ENCODE results near the gene EYS.
"Not testable (repeated sequence)": the region's sequence is repeated elsewhere in the genome, so short reads cannot be mapped to it uniquely, and the experiment has no call there.

Gene EYS

DNA sequence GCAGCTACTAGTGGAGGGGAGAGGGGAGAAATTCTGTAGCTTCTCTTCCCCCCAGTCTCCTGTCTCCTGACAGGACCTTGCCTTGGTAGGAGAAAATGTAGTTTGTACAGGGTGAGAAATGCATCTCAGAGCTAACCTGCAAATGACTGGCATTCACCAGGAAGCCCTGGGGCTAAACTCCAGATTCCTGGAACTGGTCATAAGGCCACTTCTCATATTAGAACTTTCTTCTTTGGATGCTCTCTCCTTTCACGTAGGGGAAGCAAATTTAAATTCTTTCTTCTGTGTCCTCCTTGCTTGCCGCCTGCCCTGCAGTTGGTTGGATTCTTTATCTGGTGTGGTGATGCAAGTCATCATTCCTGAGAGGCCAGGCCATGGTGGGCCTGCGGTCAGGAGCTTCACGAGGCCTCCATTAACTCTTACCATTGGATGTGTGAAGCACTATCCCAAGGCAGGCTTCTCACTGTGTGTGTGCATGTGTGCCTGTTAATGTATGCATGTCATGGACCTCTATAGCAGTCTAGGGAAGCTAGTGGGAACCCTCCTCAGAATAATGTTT, 1889.5 kb downstream of the EYS start:
- no peak for DNase-seq (ENCODE audit: low read depth)

DNA sequence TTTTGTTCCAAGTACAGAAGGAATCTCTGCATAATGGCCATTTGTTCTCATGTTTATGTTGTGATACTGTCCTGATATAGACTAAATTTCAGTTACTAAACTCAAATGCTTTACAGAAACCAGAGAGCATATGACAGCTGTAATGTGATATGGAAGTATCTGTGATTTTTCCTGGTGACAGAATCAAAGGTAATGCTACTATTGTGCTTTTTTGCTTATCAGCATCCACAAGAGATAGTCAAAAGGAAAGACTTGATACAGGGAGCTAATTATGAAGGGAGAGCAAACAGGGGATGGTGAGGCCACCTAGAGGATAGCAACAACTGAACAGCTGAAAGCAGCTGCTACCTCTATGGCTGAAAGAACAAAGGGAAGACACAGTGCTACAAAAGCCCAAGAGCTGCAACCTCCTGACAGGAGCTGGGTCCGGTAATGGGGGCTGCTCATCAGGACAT, 1890.0 kb downstream of the EYS start:
- no peak for DNase-seq (ENCODE audit: low read depth)

DNA sequence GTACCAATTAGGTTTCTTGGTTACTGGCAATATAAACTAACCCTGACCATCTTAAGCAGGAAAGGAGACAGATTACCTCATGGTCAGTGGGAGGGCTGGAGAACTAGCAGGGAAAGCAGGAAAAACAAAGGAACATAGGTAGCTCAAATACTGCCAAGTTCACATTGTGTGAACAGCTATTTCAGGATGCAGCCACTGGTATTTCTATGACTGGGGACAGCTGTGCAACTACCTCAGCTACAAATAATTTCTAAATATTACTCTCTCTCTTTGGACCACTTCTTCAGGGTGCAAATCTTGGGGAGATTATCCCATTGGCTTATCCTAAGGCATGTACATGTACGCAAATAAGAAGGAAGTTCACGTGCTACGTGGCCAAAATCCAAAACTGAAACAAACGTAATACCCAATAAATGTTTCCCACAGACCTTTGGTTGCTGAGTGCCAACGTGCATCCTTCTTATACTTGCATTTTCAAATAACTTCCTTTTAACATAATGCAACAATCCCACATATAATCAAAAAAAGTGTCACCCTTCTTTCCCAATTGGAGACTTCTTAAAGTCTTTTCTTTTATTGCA, 1890.5 kb downstream of the EYS start:
- no peak for DNase-seq (ENCODE audit: low read depth)

DNA sequence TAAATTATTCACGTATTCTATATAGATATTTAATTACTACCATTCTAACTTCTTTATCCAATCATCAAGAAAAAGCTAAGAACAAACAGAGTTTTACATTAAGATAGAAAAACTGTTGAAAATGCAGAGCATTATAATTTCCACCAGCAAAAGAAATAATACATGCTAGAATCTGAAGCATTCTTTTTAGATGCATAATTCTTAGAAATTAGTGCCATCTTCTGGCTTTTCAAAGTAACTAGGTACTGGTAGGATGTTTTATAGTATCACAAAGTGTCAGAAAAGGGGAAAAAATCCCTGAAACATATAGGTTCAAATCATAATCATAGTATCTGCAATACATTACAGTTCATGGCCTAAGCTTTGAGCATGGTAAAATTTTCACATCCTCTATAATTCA, 1892.6 kb downstream of the EYS start:
- DNase-seq (ENCODE audit: low read depth), result no peak

DNA sequence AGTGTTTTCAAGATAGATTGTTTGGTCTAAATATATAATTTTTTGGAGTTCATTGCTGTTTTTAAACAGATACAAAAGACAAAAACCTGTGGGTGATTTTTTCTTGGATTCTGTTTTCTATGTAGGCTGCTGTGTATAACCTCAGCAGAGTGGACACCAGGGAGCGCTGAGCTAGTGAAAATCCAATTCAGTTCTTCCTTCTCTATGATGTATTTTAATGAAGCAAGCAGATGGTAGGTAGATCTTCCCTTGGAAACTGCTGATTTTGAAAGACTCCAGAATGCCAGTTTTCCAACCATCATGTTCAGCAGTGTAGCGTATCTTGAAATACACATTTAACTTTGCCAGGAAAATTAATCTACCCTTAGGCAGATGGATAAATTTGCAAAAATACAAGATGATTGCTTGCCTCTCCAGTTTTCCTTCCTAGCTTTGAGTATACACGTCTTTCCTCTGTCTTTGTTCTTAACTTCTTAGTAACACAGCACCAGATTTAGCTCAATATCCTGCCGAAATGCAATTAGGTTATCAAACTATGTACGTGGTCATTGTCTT, 1893.4 kb downstream of the EYS start:
- DNase-seq (ENCODE audit: low read depth), result no peak

DNA sequence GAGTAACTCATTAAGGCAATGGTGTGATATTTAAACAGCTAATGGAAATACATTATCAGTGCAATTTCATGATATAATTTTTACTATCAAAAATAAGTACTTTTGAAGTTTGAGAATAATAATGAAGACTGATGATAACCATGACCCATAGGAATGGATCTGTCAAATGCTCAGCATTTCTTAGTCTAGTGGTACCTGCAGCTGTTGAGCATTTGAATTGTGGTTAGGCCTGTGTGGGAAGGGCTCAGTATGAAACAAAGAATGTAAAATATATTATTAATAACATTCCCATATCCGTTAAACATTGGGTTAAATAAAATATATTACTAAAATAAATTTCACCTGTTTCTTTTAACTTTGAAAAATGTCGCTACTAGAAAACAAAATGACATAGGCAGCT, 1898.5 kb downstream of the EYS start:
- no peak for DNase-seq (ENCODE audit: low read depth)

DNA sequence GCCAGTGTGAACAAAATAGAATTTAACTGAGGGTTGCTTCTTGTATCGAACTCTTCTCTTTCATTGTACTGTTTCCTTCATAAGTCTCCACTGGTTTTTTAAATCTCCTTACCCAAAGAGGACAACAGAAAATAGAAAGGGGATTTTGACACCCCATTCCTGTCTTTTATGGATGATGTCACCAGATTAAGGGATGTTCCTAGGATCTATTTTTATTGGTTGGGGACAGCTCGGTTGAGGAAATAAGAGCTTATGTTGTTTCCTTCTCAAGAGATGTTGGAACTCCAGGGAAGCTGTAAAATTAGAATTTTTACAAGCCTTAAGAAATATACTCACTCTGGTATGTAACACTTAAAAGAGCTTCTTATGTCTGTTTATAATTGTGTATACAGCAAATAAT, 1900.0 kb downstream of the EYS start:
- DNase-seq (ENCODE audit: low read depth), result no peak

DNA sequence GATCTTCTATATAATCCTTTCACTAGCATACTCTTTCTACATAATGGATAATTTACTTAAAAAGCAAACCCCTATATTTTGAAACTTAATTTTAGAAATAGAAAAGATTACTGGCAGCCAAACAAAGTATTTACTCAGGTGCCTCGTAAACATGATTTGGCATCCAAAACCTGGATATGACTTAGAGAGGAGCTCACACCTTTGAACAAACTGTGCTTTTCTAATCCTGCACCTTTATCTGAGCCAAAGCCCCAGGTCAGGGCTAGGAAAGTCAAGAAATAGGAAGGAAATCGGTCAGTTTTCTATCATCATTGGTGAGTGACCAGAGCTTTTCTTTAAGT, 1900.5 kb downstream of the EYS start:
- DNase-seq (ENCODE audit: low read depth), result no peak

DNA sequence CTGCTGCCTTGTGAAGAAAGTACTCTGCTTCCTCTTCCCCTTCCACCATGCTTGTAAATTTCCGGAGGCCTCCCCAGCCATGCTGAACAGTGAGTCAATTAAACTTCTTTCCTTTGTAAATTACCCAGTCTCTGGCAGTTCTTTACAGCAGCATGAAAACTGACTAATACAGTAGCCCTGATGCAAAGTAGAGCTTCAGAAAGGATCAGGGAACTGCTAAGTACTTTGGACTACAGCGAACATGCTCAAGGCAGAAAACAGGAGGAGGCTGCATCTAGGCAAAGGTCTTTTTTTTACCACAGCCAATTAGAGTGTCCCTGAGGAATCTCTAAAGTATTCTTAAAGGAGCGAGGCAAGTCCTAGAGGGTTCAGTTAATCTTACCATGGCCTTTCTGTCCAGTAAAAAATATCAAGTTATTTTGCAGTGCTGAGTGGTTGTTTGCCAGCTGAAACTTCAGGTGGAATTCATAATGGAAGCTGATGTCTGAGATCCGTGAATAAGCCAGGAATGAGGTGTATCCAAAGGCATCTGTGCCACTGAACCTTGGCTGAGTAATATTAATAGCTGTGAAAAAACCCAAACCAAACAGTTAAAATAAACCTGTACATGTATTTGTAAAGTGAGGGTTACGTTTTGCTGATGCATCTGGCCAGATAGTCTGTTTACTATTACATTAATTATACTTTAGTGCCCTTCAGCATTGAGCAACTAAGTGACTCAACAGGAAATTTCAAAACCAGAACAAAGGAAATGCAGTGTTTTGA, 1901.0 kb downstream of the EYS start:
- DNase-seq (ENCODE audit: low read depth), result no peak

DNA sequence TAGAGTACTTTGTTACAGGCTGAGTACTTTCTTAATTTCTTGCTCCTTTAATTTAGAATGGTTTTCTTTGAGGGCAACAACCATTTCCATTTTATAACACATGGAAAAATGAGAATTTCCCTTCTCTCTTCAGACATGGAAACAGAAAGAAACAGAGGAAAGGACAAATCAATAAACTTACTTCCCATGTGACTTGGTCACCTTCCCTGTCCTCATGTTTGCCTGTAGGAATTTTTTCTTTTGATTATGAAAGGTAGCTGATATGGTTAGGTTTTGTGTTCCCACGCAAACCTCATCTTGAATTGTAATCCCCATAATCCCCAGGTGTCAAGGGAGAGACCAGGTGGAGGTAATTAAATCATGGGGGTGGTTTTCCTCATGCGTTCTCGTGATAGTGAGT, 1901.7 kb downstream of the EYS start:
- DNase-seq (ENCODE audit: low read depth), result no peak

DNA sequence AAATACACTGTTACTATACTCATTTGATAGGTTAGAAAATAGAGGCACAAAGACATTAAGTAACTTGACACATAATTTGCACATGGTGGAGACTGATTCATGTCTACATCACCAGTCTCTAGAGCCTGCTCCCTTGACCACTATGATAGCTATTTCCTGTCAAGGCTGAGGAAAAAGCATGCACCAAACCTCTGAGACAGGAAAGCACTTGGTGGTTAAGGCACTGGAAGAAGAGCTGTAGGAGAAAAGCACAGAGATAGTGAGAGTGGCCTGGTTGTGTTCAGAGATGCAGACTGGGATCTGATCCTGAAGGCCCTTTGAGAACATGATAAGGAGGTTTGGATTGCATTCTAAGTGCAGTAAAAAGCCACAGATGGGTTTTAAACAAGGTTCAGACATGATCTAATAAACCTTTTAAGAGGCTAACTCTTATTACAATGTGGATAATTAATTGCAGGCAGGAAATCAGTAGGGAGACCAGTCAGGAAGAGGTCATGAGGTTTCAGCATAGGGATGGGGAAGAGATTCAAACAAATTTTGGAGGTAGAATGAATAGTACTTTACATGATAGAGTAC, 1902.6 kb downstream of the EYS start:
- DNase-seq (ENCODE audit: low read depth), result no peak

DNA sequence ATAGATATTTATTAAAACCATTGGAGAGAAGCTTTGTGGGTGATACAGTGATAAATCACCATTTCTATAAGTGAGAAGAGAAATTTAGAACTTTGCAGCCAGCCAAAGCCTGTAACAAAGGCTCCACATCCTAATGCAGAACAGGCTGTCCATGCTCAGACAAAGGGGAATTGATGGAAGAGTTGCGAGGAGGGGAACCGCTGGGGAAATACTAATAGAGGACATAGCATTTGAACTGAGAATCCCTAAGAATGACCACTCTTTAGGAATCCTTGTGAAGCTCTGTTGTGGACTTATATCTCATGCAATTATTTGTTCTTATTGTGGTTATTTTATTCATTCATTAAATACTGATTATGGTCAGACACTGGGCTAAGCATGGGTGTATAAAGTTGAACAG, 1903.7 kb downstream of the EYS start:
- no peak for DNase-seq (ENCODE audit: low read depth)

DNA sequence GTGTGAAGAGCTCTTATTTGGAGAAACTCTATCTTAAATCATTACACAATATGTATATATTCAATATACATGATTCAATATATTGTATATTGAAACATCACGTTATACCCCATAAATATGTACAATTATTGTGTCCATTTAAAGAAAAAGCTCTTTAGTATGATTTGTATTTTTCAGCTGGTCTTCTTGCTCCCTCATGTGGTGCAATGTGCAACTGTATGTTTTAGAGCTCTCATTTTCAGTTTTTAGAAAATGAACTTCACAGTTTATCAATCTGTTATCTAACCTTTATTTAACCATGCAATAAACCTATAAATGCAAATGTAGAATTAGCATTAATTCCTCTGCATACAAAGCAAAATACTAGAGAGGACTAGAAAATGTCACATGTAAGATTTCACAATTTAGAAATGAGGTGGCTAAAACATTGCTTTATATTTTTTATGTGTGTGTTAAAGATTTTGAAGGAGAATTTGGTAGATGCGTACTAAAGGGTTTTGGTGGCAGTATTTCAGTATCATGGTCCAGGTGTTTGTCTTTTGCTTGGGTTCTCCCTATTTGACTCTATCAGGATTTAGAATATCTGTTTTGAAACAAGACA, 1904.3 kb downstream of the EYS start:
- no peak for DNase-seq (ENCODE audit: low read depth)

DNA sequence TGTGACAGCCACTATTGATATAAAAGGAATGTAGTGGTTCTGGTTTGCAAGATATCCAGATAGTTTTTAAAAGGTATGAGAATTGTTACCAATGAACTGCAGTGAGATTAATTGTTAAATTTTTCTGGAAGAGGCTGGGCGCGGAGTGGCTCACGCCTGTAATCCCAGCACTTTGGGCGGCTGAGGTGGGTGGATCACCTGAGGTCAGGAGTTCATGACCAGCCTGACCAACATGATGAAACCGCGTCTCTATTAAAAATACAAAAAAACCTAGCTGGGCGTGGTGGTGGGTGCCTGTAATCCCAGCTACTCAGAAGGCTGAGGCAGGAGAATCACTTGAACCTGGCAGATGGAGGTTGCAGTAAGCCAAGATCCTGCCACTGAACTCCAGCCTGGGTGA, 1906.6 kb downstream of the EYS start:
- not testable (repeated sequence) for DNase-seq (ENCODE audit: low read depth)

DNA sequence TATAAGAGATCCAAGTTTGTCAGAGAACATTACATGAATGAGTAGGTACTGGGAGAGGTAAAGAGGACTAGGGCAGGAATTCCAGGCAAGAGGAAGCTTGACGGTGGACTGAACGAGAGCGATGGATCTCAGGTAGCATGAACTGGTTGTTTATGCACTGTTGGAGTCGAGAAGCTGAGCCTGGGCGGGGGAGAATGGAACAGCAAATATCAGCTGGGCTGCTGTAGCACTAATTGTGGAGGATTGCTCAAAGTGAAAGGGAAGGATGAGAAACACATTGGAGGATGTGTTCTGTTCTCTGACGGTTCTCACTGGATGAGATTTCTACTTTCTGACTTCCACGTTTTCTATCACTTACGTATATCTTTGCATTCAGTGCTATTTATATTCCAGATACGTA, 1907.2 kb downstream of the EYS start:
- no peak for DNase-seq (ENCODE audit: low read depth)

DNA sequence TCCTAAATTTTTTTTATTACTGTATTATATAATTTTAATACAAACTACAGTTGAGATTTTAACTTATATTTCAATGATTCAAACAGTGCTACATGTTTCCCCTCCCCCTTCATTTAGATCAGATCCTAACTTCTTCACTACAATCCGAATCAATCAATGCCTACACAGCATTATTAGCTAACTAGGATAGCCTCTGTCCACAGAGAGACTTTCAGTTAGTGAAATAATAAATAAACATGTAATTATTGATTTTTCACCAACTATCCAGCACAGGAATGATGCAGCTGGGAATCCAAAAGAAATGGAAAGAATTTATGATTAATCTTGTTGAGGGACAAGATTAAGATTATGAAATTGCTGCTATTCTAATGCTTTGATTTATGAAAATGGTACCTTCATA, 1907.7 kb downstream of the EYS start:
- DNase-seq (ENCODE audit: low read depth), result no peak

DNA sequence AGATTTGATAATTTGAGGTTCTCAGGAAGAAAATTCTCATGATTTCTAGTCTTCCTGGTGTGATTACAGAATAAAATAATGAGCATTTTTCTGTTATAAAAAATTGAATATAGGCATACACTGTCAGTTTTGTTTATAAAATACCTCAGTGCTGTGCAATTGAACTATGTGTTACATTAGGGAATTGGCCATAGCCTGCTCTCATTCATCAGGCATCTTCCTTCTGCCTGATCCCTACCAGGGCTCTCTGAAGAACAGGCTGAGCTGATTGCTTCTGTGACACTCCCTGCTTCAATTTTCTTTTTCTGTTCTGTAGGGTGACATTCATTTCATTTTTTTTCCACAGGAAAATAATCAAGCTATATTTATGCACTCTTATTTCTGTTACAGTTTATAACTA, 1908.6 kb downstream of the EYS start:
- DNase-seq (ENCODE audit: low read depth), result no peak

DNA sequence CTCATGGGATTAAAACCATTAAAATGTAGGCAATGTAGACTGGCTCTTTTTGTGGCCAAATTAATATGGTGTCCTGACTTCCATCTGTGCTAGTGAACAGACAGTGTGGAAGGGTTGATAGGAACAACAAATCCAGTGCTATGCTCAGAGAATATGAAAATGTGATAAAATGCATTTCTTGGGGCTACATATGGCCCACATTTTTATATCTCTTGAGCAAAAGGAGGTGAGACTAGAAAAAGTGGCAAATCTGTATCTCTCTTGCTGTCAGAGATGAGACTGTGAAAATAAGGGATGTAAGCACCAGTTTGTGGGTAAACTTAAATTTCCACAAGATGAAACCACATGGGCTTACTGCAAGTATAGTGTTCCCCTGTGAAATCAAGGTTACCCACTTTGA, 1909.3 kb downstream of the EYS start:
- no peak for DNase-seq (ENCODE audit: low read depth)

DNA sequence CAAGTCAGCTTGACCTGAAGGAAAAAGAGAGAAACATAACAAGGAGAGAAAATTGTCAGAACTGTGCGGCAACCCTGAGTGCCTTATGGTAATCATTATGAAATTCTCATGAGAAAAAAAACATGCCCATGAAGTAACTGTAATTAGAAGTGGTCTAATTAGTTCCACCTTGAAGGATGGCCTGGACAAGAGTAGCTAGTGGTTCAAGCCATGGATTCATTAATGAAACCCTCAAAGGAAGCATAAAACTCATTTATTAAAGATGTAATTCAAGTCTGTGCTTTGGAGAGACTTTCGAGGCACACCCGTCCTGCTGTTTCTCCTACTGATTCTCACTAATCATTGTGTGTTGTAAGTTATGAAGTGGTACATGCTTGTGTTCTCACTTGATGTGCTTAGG, 1911.2 kb downstream of the EYS start:
- no peak for DNase-seq (ENCODE audit: low read depth)

DNA sequence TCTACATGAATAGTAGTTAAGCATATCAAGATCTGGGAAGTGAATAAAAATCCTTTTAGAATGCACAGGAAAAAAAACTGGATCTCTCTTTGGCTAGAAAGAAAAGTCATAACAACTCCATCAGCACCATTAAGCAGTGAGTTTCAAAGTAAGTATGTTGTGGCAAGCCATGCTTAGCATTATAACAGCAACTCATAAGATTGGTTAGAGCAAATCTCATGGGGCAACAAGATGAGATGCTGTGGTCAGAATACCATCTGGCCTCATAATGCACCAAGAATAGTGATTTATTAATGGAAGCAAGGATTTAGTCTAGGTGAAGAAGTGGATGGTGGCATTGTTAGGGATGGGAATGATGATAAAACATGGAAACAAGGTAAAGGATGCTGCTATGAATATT, 1912.0 kb downstream of the EYS start:
- no peak for DNase-seq (ENCODE audit: low read depth)

DNA sequence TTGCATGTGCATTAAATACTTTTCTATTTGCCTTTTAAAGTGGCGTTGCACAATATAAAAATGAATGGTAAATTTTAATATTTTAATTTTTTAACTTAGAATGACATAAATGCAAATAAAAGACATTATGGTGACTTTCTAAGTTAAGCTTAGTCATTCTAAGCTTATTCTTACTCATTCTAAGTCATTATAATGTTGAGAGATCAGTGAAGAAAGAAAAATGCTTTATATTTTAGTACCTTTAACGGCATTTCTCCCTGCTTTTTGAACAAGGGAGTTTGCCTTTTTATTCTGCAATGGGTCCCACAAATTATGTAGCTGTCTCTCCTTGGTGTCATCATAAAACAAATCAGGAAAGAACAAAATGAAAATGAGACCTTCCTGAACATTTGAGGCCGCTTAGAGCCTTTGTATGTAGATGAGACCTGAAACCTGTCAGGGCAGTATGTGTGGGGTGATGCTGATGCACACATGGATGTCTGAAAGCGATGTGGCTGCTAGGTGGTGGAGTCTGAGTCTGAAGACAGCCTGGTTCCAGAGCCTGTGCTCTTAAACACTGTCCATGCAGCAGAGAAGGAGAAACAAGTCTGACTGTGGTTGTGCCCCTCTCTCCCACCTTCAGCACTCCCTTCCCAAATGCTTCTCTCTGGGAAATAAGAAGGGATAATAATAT, 1913.4 kb downstream of the EYS start:
- DNase-seq (ENCODE audit: low read depth), result no peak

DNA sequence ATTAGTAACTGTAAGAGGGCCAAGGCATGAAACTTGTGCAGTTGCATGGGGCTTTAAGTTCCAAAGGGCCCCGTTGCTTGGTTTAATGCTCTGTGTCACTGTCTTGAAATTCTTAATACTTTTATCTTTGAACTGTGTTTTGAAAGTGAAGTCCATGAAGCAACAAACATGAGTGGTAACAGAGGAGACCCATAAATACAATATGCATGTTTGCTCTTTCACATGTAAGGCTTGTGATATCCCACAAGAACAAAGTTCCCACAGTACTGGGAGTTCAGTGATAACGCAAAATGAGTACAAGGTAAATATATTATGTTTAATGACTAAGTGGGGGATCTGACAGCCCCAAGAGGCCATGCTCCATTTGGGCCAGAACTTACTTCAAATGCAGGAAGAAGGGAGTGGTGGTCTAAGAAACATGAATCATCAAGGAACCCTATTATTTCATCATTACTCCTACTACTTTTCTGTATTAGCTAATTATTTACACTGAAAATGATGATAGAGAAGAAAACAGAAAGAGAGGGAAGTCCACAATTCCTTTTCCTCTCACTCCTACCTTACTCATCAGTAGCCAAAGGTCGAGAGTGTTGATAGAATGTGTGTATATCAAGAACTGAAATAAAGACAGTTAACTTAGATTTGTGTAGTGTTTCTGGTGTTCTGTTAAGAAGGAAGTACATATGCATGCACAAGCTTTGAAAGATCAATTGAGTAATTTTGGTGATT, 1914.1 kb downstream of the EYS start:
- no peak for DNase-seq (ENCODE audit: low read depth)

All from stimulated activated CD8-positive, alpha-beta memory T cell treated with anti-CD3 and anti-CD28 coated beads, Interleukin-15, amount 100 ng/mL, for 24 hours (primary cell).